Aorta (tissue), 5 donors: ENCODE measurements around the gene CBX6. TPM values are rescaled to one million over a fixed set of nuclear protein-coding genes. Genes with fewer than 3 reads are reported as not detected.

Experiments
- ATAC-seq: fragments of 200-7000 bp; cut with Tn5 transposase; one replicate; pipeline ENCODE4 v1.9.1; 2022; ENCODE audit warnings: moderate library complexity; ENCODE audit not compliant: low FRiP score
- DNase-seq, 2 donors: peaks; one replicate each; pipeline ENCODE4 v3.0.0-alpha.2; 2020
- H3K27ac ChIP-seq, 2 donors: one replicate each; pipeline ENCODE4 v1.5.1; 2013; ENCODE audit warnings: low read length in 2 of 2, mild to moderate bottlenecking in 2 of 2, moderate library complexity in 2 of 2, control low read depth in 1 of 2, inconsistent platforms in 1 of 2, low read depth in 1 of 2
- H3K27me3 ChIP-seq, 2 donors: one replicate each; pipeline ENCODE4 v1.6.1; 2013; ENCODE audit warnings: control low read depth in 1 of 2, low read length in 1 of 2, mild to moderate bottlenecking in 1 of 2, moderate library complexity in 1 of 2; ENCODE audit not compliant: insufficient read depth in 2 of 2, control insufficient read depth in 1 of 2
- H3K36me3 ChIP-seq, 2 donors: one replicate each; pipeline ENCODE4 v1.6.1; 2013; ENCODE audit warnings: control low read depth in 1 of 2, low read length in 1 of 2, mild to moderate bottlenecking in 1 of 2; ENCODE audit not compliant: insufficient read depth in 2 of 2, control insufficient read depth in 1 of 2
- H3K4me1 ChIP-seq, 2 donors: one replicate each; pipeline ENCODE4 v1.6.1; 2013; ENCODE audit warnings: low read length in 2 of 2, control low read depth in 1 of 2, mild to moderate bottlenecking in 1 of 2, moderate library complexity in 1 of 2; ENCODE audit not compliant: insufficient read depth in 2 of 2, control insufficient read depth in 1 of 2
- H3K4me3 ChIP-seq, 2 donors: one replicate each; pipeline ENCODE4 v1.5.1; 2013; ENCODE audit warnings: low read length in 2 of 2, control low read depth in 1 of 2, mild to moderate bottlenecking in 1 of 2
- H3K9me3 ChIP-seq: one replicate; pipeline ENCODE4 v1.6.1; 2013; ENCODE audit warnings: mild to moderate bottlenecking, low read length; ENCODE audit not compliant: control insufficient read depth
- WGBS, 2 donors: extraction: QIAGEN DNeasy Blood & Tissue Kit; methylation state at CpG; one replicate each; pipeline ENCODE4 v1.1.7; 2013; 5-methylcytosine and 5-hydroxymethylcytosine counted together
- intact Hi-C, 2 donors: fragments of 100-400 bp; cut with DNase I; formaldehyde crosslinking; loops; one replicate each; pipeline versions ENCODE4 v1.14.2 to v1.15.0; 2022
- polyA plus RNA-seq, 2 donors: library from polyadenylated mRNA; stranded (reverse); fragments of 200-250 nt; gene quantifications; one replicate each; pipeline ENCODE4 v1.2.3, GENCODE V29; 2013
- total RNA-seq, 2 donors: library from RNA; stranded (reverse); fragmentation: NEBNext Ultra II Directional; extraction: Animal tissue kit (Norgen Biotek cat#: 25700); gene quantifications; one replicate each; pipeline ENCODE4 v1.2.1, GENCODE V29; 2021
- donor health status: healthy with polysubstance abuse.
- donor health status: Bipolar disorder and iron deficiency.
- donor health status: DM: no; HTN: no; CAD: no.
- donor health status: DM: no; HTN: no; CAD: no.
- donor health status: DM: yes; HTN: yes; CAD: no.

CBX6 gene
- total and polyA plus RNA-seq, 4 donors, result 17.5 to 104 (median 68.0) TPM

- intact Hi-C loops, result no loop called here
- no peak overlapping the region for H3K27ac ChIP-seq
- no peaks in the 10 kb centered on the region for H3K9me3 ChIP-seq
- DNase-seq, result peak; percentile 16 to 55
- WGBS, 2 donors, result 87 to 91% methylated on average over 5 of the region's 5 CpGs
- no peaks in the 10 kb centered on the region for H3K4me1 ChIP-seq
- H3K4me3 ChIP-seq, result no peak overlapping the region
- ATAC-seq, result no peak
- H3K36me3 ChIP-seq, result no peaks in the 10 kb centered on the region
- no peaks in the 10 kb centered on the region for H3K27me3 ChIP-seq
Observed at GRCh38 chr22:38826801-38827200, 45.2 kb downstream of the CBX6 start.

DNA sequence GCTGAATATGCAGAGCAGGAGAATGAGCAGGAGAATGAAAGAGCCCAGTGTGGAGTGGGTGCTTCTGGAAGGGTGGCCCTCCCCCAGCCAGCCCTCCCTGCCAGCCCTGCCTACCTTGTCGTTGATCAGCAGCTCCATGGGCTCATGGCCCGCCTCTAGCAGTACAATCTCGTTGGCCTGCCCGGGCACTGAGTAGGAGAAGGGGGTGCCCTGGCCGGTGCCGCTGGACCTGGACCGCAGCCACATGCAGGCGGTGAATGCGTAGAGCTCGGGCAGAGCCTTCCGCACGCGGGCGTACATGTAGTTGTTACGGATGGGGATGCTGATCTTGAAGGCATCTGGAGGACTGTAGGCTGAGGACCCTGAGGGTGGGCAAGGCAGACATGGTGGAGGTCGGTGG, 45.6 kb downstream of the CBX6 start:
- H3K27me3 ChIP-seq, result no peaks in the 10 kb centered on the region
- no peak overlapping the region for H3K4me3 ChIP-seq
- no peaks in the 10 kb centered on the region for H3K4me1 ChIP-seq
- intact Hi-C loops, result no loop called here
- H3K9me3 ChIP-seq, result no peaks in the 10 kb centered on the region
- no peak overlapping the region for H3K27ac ChIP-seq
- DNase-seq, result peak; percentile 36 to 67
- no peaks in the 10 kb centered on the region for H3K36me3 ChIP-seq
- ATAC-seq, result no peak
- WGBS, 2 donors, result 85 to 89% methylated on average over 16 of the region's 16 CpGs

DNA sequence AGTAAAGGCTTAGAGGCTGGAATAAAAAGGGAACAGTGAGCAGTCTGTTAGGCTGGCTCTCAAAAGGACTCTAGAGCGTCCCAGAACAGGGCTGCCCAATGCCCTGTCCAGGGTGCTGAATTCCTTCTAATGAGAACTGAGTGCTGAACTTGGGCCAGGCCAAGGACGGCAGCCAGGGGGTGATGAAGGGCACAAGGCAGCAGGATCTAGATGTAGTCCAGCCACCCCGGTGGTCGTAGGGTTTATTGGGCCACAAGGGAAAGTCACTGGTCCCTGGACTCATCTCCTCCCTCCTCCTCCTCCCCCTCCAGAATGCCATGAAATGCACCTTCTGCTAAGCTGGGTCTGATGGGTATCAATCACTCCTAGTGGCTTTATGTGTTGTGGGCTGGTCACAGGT, 47.4 kb downstream of the CBX6 start:
- H3K27ac ChIP-seq, result no peak overlapping the region
- H3K36me3 ChIP-seq, result no peaks in the 10 kb centered on the region
- H3K27me3 ChIP-seq, result no peaks in the 10 kb centered on the region
- ATAC-seq (peak; percentile 70), DNase-seq (peak in 1 of 2 donors; percentile 77)
- H3K4me3 ChIP-seq, result no peak overlapping the region
- H3K4me1 ChIP-seq, result no peaks in the 10 kb centered on the region
- intact Hi-C loops, result no loop called here
- H3K9me3 ChIP-seq, result no peaks in the 10 kb centered on the region
- 3 to 10% methylated on average over 4 of the region's 4 CpGs for WGBS, 2 donors

- ATAC-seq (no peak), DNase-seq (no peak)
- no peaks in the 10 kb centered on the region for H3K4me1 ChIP-seq
- H3K4me3 ChIP-seq, result no peak overlapping the region
- no peaks in the 10 kb centered on the region for H3K9me3 ChIP-seq
- intact Hi-C loops, result no loop called here
- no peaks in the 10 kb centered on the region for H3K36me3 ChIP-seq
- no peaks in the 10 kb centered on the region for H3K27me3 ChIP-seq
- 89 to 93% methylated on average over 2 of the region's 2 CpGs for WGBS, 2 donors
- H3K27ac ChIP-seq, result no peak overlapping the region
Observed at GRCh38 chr22:38823637-38824036, 48.4 kb downstream of the CBX6 start.

GRCh38 chr22:38823076-38823475, 48.9 kb downstream of the CBX6 start:
- H3K4me3 ChIP-seq, result no peak overlapping the region
- H3K27me3 ChIP-seq, result no peaks in the 10 kb centered on the region
- no peaks in the 10 kb centered on the region for H3K36me3 ChIP-seq
- H3K4me1 ChIP-seq, result no peaks in the 10 kb centered on the region
- no peak for ATAC-seq
- H3K27ac ChIP-seq, result no peak overlapping the region
- 87 to 93% methylated on average over 4 of the region's 4 CpGs for WGBS, 2 donors
- intact Hi-C loops, result no loop called here
- no peak for DNase-seq
- no peaks in the 10 kb centered on the region for H3K9me3 ChIP-seq

DNA sequence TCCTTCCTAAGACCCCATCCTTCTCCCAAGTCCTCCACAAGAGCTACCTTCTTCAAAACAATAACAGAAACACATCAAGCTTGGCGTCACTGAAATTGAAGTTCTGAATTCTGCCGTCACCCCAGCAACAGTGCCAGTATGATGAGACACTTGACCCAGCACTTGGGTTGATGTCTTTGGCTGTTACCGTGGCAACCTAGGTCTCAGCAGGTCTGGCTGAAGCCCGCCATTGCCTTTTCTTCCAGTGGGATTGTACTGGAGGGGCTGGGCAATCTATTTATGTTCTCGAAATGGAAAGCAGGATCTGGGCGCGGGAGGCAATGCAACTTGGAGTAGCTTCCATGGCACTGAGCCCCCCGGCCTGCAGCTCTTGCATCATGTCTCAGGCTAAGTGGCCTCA, 52.0 kb downstream of the CBX6 start:
- no peak for ATAC-seq
- DNase-seq, result no peak
- Histone ChIP-seq H3K4me3 (no peak overlapping the region), H3K27me3 (no peaks in the 10 kb centered on the region), H3K4me1 (no peaks in the 10 kb centered on the region), H3K36me3 (no peaks in the 10 kb centered on the region), H3K9me3 (no peaks in the 10 kb centered on the region), H3K27ac (no peak overlapping the region)
- WGBS, 2 donors, result 87% methylated on average over 8 of the region's 8 CpGs
- intact Hi-C loops, result no loop called here

GRCh38 chr22:38819387-38819940, 52.6 kb downstream of the CBX6 start:
- no peaks in the 10 kb centered on the region for H3K4me1 ChIP-seq
- H3K4me3 ChIP-seq, result no peak overlapping the region
- H3K27ac ChIP-seq, result no peak overlapping the region
- 79 to 81% methylated on average over 10 of the region's 10 CpGs for WGBS, 2 donors
- intact Hi-C loops, result no loop called here
- H3K9me3 ChIP-seq, result no peaks in the 10 kb centered on the region
- no peaks in the 10 kb centered on the region for H3K36me3 ChIP-seq
- DNase-seq (no peak), ATAC-seq (no peak)
- no peaks in the 10 kb centered on the region for H3K27me3 ChIP-seq

- H3K4me3 ChIP-seq, result no peak overlapping the region
- DNase-seq (no peak), ATAC-seq (no peak)
- H3K27me3 ChIP-seq, result no peaks in the 10 kb centered on the region
- H3K9me3 ChIP-seq, result no peaks in the 10 kb centered on the region
- H3K4me1 ChIP-seq, result no peaks in the 10 kb centered on the region
- 90 to 91% methylated on average over 6 of the region's 6 CpGs for WGBS, 2 donors
- intact Hi-C loops, result no loop called here
- no peaks in the 10 kb centered on the region for H3K36me3 ChIP-seq
- no peak overlapping the region for H3K27ac ChIP-seq
Observed at GRCh38 chr22:38817196-38817595, 54.8 kb downstream of the CBX6 start.

GRCh38 chr22:38815842-38816241, 56.2 kb downstream of the CBX6 start:
- ATAC-seq (no peak), DNase-seq (no peak)
- no peaks in the 10 kb centered on the region for H3K27me3 ChIP-seq
- no peak overlapping the region for H3K4me3 ChIP-seq
- WGBS, 2 donors, result 42 to 59% methylated on average over 1 of the region's 1 CpG
- no peaks in the 10 kb centered on the region for H3K4me1 ChIP-seq
- intact Hi-C loops, result no loop called here
- no peaks in the 10 kb centered on the region for H3K9me3 ChIP-seq
- H3K27ac ChIP-seq, result no peak overlapping the region
- no peaks in the 10 kb centered on the region for H3K36me3 ChIP-seq
